ENCODE measurements around the gene UTY. TPM values are rescaled to one million over a fixed set of nuclear protein-coding genes. Genes with fewer than 3 reads are reported as not detected.

Gene UTY
- total and polyA plus RNA-seq, 9 of the 15 experiments (the other 6 are each of a cell fraction or from before 2014, with no cell fraction given), result 0.09 TPM; not detected in 8

- H3K27me3 ChIP-seq (ENCODE audit: control insufficient read depth in 2 of 2, insufficient read depth in 2 of 2, low read length in 2 of 2), result no peaks in the 10 kb centered on the region
- FAIRE-seq, result no peak
- H2AFZ ChIP-seq (ENCODE audit: low read depth, low read length), result no peak overlapping the region
- DNase-seq (ENCODE audit: extremely low read depth in 1 of 4, low spot score in 3 of 4), result no peak
- no peak for ATAC-seq
- WGBS (ENCODE audit: insufficient coverage, low coverage, missing lambda C conversion rate), result no CpG with 5 or more reads among the region's 6 CpGs
- BruUV-seq (replicated peaks), result no TSS peak
- no peaks in the 10 kb centered on the region for H3K79me2 ChIP-seq (ENCODE audit: control insufficient read depth, insufficient read depth, low read length)
- CTCF ChIA-PET (ENCODE audit: low intra/inter-chr PET ratio), result no interaction called here
- intact Hi-C loops (cut with micrococcal nuclease), result no loop called here
- POLR2A ChIA-PET, result no interaction called here
- no peak overlapping the region for H3K4me3 ChIP-seq
- no peak for TF ChIP-seq HSF4 (CRISPR knock-in tag; IDR thresholded peaks at IDR 0.05; ENCODE audit: borderline replicate concordance)
- no peak for TF ChIP-seq ZNF644 (tag; IDR thresholded peaks at IDR 0.05; ENCODE audit: low read depth)
- TF ChIP-seq MYNN (IDR thresholded peaks at IDR 0.05), result no peak
- TF ChIP-seq MYNN (CRISPR knock-in tag; IDR thresholded peaks at IDR 0.05), result no peak
- no peak for TF ChIP-seq RNF2 (IDR thresholded peaks at IDR 0.05)
- TF ChIP-seq RERE (CRISPR knock-in tag; IDR thresholded peaks at IDR 0.05; ENCODE audit: borderline replicate concordance), result no peak
- TF ChIP-seq DACH1 (IDR thresholded peaks at IDR 0.05; ENCODE audit: partially characterized antibody), result no peak
- no peak for TF ChIP-seq NFRKB (IDR thresholded peaks at IDR 0.05; ENCODE audit: low read depth)
- no peak for TF ChIP-seq ZBTB26 (CRISPR knock-in tag; IDR thresholded peaks at IDR 0.05)
- TF ChIP-seq PATZ1 (CRISPR knock-in tag; IDR thresholded peaks at IDR 0.05; ENCODE audit: borderline replicate concordance), result no peak
- no peak for TF ChIP-seq KDM5B (IDR thresholded peaks at IDR 0.05; ENCODE audit: insufficient replicate concordance, low read depth, low read length)
- no peaks in the 10 kb centered on the region for H4K20me1 ChIP-seq (replicated peaks; ENCODE audit: control insufficient read depth, insufficient read depth, low read length)
- H3K4me1 ChIP-seq (replicated peaks in 1 of 2; ENCODE audit: control insufficient read depth in 2 of 2, insufficient read depth in 2 of 2, low read length in 2 of 2), result no peaks in the 10 kb centered on the region
- no peak overlapping the region for H3K27ac ChIP-seq (ENCODE audit: extremely low read depth, low read depth, low read length)
- H3K36me3 ChIP-seq (ENCODE audit: control insufficient read depth, insufficient read depth, low read length), result no peaks in the 10 kb centered on the region
- no peaks in the 10 kb centered on the region for H3K9me3 ChIP-seq (replicated peaks; ENCODE audit: control insufficient read depth, insufficient read depth, low read depth, low read length)
- no peak overlapping the region for H3K4me2 ChIP-seq (ENCODE audit: insufficient read depth, low read length)
- H3K9me1 ChIP-seq (ENCODE audit: control insufficient read depth, insufficient read depth, low read length), result no peaks in the 10 kb centered on the region
- in situ Hi-C loops (cut with MboI), result no loop called here
- no peak overlapping the region for H3K9ac ChIP-seq (ENCODE audit: insufficient read depth in 1 of 2, low read depth in 2 of 2, low read length in 2 of 2)
Observed at GRCh38 chrY:13416869-13417661, 62.8 kb downstream of the UTY start.
